LHCN-M2 (cell line): ENCODE results near the gene JAK3. TPM values are rescaled to one million over a fixed set of nuclear protein-coding genes. Genes with fewer than 3 reads are reported as not detected.
A peak's percentile ranks its signal among the peaks of the same experiment; 100 is the strongest.

Experiments
- DNase-seq: peaks from one replicate; pipeline ENCODE4 v3.0.0-alpha.2; 2012; ENCODE audit warnings: low read depth
- total RNA-seq: library from RNA; depleted of rRNA; stranded (reverse); fragments of >200 nt; gene quantifications from 2 replicates; pipeline ENCODE4 v1.2.3, GENCODE V29; 2014

Gene JAK3
- total RNA-seq, 1 experiment from 2014 or later, result not detected

DNA sequence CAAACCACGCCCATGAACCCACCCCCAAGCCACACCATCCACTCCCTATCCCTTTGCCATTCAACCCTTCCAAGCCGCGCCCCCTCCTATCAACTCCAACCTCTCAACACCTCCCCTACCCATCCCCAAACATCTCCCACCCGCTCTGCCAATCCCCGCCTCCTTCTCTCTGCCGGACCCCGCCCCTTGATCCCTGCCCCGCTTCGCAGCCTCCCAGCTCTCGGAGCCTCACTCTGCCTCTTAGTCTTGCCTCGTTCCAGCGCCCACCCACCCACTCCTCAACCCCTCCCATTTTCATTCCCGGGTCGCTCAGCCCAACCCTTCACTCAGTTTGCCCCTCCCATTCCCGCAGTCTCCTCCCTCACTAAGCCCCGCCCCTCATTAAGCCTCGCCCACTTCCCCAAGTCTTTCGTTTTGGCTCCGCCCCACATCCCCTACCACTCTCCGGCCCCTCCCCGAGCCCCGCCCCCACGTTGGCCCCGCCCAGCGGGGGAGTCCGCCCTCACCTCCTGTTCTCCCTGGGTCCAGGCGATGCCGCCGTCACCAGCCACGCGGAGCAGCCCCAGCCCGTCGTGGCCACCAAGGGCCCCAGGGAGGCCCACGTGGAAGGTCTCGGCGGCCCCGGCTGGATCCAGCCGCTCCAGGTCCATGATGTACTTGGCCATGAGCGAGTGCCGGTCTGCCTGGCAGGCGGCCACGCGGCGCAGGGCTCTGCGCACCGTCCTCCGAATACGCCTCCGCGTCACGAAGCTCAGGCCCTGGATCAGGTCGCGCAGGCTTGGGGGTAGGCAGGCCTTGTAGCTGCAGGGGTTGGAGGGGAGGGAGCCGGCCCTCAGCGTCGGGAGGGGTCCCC is 5.7 kb downstream of the JAK3 start:
- DNase-seq, result peak; percentile 38

DNA sequence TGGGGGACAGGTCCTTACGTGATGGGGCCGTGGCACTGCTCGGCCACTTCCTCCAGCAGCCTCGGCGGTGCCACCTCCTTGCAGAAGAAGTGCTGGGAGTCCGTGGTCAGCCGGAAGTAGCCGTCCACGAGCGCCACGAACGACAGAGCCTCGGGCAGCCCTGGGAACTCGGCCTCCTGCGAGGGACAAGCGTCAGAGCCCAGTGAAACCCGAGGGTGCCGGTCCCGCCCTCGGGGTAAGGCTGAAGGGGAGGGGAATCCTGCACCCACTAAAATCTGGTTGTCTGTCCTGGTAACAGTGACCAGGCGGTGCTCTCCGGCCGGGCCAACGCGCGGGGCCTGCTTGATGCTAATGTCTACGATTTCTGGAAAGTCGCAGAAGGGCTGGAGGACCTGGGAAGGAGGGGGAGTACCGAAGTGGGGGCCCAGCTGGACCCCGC is 6.4 kb downstream of the JAK3 start:
- no peak for DNase-seq

DNA sequence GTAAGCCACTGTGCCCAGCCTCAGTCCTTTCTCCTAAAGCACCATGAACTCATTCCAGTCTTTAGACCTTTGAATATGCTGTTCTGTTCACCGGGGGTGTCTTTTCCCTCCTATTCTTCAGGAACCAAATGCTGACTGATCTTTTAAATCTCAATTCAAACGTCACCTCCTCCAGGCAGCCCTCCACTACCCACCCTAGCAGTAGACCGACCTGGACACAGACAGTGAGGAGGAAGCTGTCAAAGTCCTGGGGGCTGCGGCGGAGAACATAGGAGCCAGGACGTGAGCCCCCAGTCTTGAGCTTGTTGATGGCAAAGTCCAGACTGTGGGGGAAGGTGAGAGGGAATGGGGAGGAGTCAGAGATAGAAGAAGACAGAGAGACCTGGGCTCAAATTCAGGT is 7.8 kb downstream of the JAK3 start:
- DNase-seq, result no peak

DNA sequence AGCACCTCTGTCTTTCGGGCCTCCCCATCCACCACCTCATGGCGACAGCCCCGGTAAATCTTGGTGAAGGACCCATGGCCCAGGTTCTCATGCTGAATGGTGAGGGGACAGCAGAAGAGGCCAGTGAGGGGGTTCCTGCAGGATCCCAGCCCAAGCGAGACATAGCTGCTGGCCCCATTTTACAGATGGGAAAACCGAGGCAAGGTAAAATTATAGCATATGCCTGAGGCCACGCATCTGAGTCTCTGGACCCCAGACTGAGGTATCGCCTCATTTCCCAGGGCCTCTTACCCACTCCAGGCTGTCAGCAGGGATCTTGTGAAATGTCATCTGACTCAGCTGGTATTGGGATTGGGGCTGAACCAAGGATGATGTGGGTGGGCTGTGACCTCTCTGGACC is 9.8 kb downstream of the JAK3 start:
- no peak for DNase-seq

DNA sequence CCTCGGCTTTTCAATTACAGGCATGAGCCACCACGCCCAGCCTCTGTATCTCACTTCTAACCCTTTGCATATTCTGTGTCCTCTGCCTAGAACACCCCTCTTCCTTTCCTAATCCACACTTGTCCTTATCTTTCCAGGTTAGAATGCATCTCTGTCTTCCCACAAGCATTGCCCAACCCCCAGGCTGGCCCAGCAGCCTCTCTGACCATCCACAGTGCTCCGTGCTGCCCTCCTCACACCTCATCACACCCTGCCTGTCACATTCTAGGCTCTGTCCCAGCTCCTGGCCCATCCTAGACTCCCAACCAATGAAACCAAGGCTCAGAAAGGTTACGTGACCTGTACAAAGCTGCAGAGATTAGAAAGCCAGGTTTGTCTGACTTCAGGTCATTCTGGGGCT is 11.3 kb downstream of the JAK3 start:
- no peak for DNase-seq

DNA sequence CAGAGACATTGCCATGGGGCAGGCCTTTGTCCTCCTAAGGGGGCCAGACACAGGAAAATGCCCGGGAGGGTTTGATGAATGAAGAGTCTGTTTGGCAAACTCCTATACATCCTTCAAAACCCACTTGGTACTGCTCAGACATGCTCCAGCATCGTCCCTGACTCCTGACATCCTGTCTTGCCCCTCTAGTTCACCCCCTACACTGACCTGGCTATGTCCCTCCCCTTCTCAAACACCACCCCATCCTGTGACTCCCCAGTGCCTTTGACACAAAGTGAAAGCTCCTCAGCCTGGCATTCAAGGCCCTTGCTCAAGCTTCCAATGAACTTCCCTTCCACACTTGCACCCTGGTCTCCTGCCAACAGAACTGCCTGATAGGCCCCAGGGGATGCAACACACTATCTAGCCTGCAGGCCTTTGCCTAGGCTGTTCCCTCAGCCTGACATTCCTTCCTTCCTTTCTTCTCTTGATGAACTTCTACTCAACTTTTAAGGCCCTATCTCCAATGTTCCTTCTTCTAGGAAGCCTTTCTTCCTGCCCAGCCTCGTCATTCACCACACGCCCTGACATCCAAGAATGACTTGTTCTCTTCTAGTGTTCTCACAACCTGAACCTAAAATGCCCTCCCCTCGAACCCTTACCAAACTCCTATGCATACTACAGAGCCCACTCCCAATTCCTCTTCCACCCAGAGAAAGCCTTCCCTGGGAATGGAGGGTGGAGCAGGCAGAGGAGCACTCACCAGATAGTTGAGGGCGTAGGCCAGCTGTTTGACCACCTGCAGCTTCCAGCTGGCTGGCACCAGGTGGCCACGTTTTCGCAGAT is 12.4 kb downstream of the JAK3 start:
- DNase-seq, result no peak

DNA sequence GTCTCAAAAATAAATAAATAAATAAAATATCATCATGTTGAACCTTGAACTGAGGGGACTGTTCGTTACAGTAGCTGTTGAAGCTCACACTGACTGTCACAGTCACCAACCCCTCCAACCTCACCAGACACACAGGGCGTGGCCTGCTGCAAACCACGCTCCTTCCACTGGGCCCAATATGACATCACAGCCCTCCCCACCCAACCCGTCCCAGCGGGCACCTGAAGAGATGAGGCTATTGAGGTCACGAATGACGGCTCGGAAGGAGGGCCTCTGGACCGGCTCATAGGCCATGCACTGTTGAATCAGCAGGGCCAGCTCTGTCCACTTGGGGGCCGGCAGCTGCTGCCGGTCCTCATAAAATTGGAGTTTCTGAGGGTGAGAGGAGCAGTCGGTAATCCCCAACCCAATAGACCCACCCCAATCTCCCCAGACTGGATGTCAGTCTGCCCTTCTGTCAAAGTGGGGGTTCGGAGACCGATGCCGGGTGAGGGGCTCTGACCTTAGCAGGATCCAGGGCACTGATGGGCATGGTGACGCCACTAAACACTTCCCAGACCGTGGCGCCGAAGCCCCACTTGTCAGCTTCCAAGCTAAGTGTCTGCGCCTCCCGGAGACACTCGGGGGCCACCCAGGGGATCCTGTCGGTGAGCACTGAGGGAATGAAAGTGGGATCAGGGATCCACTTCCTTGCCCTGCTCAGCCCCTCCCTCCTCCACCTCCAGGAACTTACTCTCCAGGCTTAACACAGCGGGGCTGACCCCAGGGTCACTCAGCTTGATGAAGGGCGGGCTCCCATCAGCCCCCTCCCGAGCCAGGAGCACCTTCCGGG is 13.2 kb downstream of the JAK3 start:
- no peak for DNase-seq

DNA sequence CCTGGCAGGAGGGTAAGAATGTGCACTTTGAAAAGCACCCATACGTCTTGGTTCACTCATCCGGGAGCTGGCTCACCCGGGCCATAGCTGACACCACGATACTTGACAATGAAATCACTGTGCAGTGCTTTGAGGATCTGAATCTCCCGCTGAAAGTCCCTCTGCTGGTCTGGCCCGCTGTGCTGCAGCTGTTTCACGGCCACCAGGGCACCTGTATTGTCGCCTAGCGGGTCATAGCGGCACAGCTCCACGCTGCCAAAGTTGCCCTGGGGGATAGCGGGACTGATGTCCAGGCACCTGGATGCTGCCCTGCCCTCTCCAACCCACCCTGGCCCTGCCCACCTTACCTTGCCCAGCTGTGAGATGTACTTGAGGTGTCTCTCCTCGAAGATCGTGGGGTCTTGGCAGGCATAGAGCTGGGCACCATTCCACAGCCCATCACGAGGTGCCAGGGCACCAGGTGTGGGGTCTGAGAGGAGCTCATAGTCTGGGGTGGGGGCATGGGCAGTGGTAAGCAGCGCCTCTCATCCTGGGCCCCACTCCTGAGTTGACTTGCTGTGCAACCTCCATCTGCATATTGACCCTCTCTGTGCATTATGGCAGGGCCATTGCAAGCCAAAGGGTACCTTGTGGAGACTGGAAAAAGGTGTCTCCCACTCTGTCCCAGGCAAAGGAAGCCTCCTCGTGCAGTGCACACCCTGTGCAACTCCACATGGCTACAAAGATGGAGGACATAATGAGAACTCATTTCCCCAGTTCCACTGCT is 15.2 kb downstream of the JAK3 start:
- DNase-seq, result no peak

DNA sequence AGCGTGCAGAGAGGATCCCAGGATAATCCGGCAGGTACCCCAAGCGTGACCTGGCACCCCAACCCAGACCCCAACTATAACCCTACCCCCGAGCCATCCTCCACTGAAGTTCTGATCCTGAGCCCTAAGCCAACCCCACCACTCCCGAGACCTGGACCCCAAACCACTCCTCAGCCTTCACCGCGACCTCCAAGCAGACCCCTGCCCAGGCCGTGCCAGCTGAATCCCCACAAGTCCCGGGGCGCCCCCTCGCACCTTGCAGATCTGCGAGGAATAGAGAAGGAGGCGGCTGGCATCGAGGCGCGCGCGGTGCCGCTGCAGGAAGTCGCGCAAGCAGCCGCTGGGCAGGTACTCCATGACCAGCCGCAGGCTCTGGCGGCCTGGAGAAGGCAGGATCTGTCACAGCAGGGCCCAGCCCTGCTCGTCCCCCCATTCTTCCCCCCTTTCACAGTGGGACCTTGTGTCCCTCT is 16.3 kb downstream of the JAK3 start:
- DNase-seq, result no peak

DNA sequence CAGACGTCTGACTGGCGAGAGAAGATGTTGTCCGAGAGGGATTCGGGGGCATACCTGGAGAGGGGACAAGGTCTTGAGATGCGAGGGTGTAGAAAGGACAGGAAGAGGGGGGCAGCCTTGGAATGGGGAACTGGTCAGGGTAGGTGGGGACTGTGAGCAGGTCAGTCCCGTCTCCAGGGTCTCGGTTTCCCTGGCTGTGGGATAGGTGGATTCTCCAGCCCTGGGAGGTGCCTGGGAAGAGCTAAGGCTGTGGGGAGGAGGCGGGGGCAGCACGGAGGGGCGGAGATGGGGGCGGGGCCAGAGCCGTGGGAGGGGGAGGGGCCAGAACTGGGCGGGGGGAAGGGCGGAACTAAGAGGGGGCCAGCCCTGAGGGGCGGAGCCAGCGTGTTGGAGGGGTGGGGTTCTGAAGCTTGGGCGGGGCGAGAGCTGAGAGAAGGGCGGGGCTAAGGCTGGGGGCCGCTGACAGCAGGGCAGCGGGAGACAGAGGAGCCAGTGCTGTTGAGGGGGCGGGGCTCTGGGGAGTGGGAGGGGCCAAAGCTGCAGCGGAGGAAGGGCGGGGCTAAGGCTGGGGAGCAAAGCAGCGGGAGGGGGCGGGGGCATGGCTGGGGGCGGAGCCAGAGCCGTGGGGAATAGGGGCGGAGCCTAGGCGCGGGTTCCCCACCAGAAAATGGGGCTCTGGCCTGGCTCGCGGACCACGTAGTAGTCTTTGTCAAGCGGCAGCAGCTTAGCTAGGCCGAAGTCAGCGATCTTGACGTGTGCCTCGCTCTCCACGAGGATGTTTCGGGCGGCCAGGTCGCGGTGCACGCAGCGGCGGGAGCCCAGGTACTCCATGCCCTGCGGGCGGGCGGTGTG is 17.0 kb downstream of the JAK3 start:
- peak; percentile 33 for DNase-seq

DNA sequence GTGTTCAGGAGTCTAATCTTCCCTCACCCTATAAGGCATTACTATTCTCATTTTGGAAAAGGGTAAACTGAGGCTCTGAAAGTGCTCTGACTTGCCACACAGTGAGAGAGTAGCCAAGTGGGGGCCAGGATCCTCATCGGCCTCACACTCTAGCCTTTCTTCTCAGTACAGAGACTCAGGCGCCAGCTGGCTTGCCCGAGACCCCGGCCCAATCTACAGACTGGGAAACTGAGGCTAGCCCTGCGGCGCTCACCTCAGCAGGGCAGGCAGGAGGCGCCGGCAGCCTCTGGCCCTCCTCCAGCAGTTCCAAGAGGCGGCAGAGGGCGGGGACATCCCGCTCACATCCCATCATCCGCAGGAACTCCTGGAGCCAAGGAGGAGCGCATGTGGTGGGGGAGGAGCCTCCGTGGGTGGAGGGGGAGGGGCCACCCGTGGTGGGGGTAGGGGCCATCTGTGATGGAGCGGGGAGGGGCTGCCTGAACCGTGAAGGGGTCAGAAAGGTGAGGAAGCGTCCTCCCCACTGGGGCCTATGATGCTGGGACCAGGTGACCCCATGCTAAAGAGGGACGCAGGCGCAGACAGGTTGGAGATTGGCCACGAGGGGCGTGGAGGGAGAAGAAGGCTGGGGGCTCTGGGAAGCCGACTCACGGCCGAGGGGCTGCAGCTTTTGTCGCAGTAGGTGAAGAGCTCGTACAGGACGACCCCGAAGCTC is 17.8 kb downstream of the JAK3 start:
- DNase-seq, result no peak

DNA sequence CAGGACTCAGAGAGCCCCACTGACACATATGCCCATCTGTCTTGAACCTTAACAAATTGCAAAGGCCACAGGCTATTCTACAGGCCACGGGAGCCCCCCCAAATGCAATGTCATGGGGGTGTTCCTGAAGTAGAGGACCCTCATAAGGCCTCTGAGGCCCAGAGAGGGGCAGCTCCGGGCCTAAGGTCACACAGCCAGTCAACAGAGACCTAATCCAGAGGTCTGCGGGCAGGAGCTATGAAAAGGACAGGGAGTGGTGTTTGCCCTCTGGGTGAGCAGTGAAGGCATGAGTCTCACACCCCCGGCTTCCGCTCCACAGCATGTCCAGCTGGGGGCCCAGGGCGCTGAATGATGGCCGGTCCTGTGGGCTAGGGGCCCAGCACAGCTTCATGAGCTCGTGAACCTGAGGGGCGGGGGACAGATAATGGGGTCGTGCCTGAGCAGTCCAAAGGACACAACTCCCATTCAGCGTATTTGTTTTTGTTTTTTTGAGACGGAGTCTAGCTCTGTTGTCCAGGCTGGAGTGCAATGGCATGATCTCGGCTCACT is 21.2 kb downstream of the JAK3 start:
- DNase-seq, result no peak

DNA sequence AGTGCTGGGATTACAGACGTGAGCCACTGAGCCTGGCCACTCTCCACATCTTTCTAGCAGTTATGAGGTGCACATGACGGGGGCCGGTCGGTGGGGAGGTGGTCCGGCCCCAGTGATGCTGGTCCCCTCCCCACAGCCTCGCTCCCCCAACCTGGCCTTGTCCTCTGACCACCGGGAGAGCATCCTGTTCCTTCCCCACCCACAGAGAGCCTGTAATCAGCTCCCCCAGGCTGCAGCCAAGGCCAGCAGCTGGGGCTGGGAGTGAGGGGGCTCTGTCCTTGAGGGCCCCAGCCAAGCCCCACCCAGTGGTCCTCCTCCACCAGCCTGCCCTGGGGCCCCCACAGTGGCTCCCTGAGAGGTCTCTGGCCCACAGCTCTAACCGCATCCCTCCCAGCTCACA is 23.4 kb downstream of the JAK3 start:
- no peak for DNase-seq

DNA sequence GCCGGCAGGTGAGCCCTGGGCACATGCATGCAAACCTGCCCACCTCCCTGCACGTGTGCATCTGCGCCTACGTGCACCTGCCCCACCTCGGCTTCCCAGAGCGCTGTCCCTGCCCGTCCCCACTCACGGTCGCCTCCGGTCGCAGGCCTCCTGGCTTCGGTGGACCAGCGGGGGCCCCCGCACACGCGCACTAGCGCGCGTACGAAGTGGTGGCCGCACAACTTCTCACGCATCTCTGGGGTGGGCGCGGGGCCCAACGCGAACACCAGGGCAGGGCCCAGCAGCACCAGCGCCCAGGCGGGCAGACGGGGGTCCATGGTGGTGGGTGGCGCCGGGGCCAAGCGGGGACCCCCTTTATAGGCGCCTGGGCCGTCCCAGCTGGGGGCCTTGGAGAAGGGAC is 26.6 kb downstream of the JAK3 start, which contains the start of gene INSL3:
INSL3 (minus strand) TSS at position 330 of the 400 bp plus-strand sequence; CDS start at position 317, 13 bp downstream.
- DNase-seq, result no peak

DNA sequence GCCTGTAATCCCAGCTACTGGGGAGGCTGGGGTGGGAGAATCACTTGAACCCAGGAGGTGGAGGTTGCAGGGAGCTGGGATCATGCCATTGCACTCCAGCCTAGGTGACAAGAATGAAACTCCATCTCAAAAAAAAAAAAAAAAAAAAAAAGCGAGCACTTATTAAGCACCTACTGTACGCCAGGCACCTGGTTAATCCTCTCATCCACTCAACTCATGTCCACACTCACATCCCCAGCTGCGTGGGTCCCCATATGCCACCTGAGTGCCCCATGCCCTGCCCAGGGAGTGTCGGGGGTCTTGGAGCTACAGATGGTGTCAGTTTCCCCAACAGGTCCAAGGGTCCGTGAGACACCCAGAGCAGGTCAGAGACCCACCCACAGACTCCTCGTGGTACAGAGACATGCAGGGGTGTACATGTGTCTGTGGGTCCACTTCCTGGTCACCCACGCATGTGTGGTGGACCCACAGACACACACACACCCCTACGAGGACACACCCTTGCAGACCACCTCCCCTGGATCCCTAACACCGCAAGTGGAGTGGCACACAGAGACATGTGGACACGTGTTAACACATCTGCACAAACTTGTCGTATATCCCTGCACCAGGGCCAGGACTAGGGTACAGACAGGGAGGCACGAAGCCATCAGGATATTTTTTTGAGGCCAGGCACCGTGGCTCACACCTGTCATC is 30.0 kb downstream of the JAK3 start:
- no peak for DNase-seq

DNA sequence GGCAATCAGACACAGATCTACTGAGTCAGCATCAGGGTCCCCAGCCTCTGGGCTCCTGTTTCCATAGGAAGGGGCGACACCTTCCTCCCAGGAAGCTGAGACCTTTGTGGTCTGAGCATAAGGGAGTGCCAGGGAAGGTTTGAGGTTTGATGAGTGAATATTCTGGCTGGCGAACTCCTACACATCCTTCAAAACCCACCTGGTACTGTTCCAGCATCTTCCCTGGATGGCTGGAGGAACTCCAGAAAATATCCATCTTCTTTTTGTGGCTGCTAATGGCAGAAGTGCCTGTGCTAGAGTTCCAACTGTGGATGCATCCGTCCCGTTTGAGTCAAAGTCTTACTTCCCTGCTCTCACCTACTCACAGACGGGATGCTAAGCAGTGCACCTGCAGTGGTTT is 35.7 kb downstream of the JAK3 start:
- no peak for DNase-seq

DNA sequence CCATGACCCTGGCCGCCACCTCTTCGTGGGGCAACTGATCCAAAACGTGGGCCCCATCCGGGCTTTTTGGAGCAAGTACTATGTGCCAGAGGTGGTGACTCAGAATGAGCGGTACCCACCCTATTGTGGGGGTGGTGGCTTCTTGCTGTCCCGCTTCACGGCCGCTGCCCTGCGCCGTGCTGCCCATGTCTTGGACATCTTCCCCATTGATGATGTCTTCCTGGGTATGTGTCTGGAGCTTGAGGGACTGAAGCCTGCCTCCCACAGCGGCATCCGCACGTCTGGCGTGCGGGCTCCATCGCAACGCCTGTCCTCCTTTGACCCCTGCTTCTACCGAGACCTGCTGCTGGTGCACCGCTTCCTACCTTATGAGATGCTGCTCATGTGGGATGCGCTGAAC is 36.1 kb downstream of the JAK3 start:
- no peak for DNase-seq

DNA sequence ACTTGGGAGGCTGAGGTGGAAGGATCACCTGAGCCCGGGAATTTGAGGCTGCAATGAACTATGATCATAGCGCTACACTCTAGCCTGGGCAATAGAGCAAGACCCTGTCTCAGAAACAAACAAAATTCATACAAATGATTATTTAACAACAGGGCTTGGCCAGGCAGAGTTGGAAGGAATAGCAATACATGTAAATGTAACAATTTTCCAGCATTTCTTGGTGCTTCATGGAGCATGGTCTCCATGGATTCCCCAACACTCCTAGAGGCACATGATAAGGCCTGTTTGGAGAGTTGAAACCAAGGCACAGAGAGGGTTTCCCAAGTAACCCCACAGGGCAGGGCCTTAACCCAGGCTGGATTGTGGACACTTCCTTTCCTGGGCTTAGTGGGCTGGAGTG is 36.7 kb downstream of the JAK3 start:
- no peak for DNase-seq
